ENCODE results near the gene TXNRD1.

GRCh38 chr12:104222976-104223375, 7.4 kb downstream of the TXNRD1 start:
- no peak for TF ChIP-seq CTCF (IDR thresholded peaks at IDR 0.05)
- no peak for TF ChIP-seq POLR2A (IDR thresholded peaks at IDR 0.05)

Data from body of pancreas (tissue), 4 donors.